Liver (tissue), 9 donors: ENCODE data around the gene ATG2B. TPM values are rescaled to one million over a fixed set of nuclear protein-coding genes. Genes with fewer than 3 reads are reported as not detected.

Source experiments
- DNase-seq: peaks from one replicate; pipeline ENCODE4 v3.0.0-alpha.2; 2017; ENCODE audit warnings: low spot score
- H3K27ac ChIP-seq, 2 donors: one replicate each; pipeline ENCODE4 v1.7.0; 2013; ENCODE audit warnings: inconsistent platforms in 2 of 2, low read length in 2 of 2, control low read depth in 1 of 2, low read depth in 1 of 2, mild to moderate bottlenecking in 1 of 2
- H3K27me3 ChIP-seq, 4 donors: one replicate each; pipeline versions ENCODE4 v1.6.1 to v1.7.0; 2013; ENCODE audit warnings: low read length in 3 of 4, inconsistent platforms in 1 of 4, mild to moderate bottlenecking in 1 of 4, moderate library complexity in 1 of 4; ENCODE audit not compliant: control insufficient read depth in 4 of 4, insufficient read depth in 4 of 4
- H3K36me3 ChIP-seq, 4 donors: one replicate each; pipeline versions ENCODE4 v1.6.1 to v1.7.0; 2013; ENCODE audit warnings: low read length in 3 of 4, mild to moderate bottlenecking in 3 of 4, low read depth in 1 of 4, moderate library complexity in 1 of 4; ENCODE audit not compliant: control insufficient read depth in 4 of 4, insufficient read depth in 3 of 4
- H3K4me1 ChIP-seq, 4 donors: one replicate each; pipeline versions ENCODE4 v1.6.1 to v1.7.0; 2013; ENCODE audit warnings: low read length in 3 of 4, mild to moderate bottlenecking in 3 of 4, moderate library complexity in 1 of 4; ENCODE audit not compliant: control insufficient read depth in 4 of 4, insufficient read depth in 4 of 4
- H3K4me3 ChIP-seq, 3 donors: one replicate each; pipeline versions ENCODE4 v1.6.1 to v1.7.0; 2013; ENCODE audit warnings: low read length in 3 of 3, control low read depth in 1 of 3, low read depth in 1 of 3, mild to moderate bottlenecking in 1 of 3
- H3K9ac ChIP-seq, 2 donors: one replicate each; pipeline ENCODE4 v1.7.0; 2013; ENCODE audit warnings: low read length in 2 of 2, mild to moderate bottlenecking in 2 of 2, moderate library complexity in 2 of 2, control low read depth in 1 of 2, low read depth in 1 of 2
- H3K9me3 ChIP-seq, 4 donors: one replicate each; pipeline versions ENCODE4 v1.6.1 to v1.7.0; 2013; ENCODE audit warnings: low read length in 3 of 4; ENCODE audit not compliant: control insufficient read depth in 4 of 4
- ATF3 ChIP-seq: IDR thresholded peaks from 2 replicates; pipeline ENCODE4 v1.6.1; 2016; ENCODE audit warnings: antibody characterized with exemption
- CTCF ChIP-seq: fragments of 150-350 bp; IDR thresholded peaks from 2 replicates; pipeline ENCODE4 v1.5.1; 2017; ENCODE audit warnings: improper control_type of control experiment, low read depth, low read length; ENCODE audit not compliant: missing input control
- EGR1 ChIP-seq, 2 donors: IDR thresholded peaks; 2 replicates each; pipeline ENCODE4 v1.6.1; 2016 to 2018; ENCODE audit warnings: antibody characterized with exemption in 2 of 2, low read depth in 2 of 2
- FOXA2 ChIP-seq: IDR thresholded peaks from 2 replicates; pipeline ENCODE4 v1.6.1; 2016; ENCODE audit warnings: antibody characterized with exemption
- GABPA ChIP-seq, 2 donors: IDR thresholded peaks in 1 of 2; conservative IDR thresholded peaks in 1 of 2; 2 replicates each; pipeline ENCODE4 v1.6.1; 2016; ENCODE audit warnings: antibody characterized with exemption in 2 of 2, mild to moderate bottlenecking in 1 of 2, moderate library complexity in 1 of 2
- HNF4G ChIP-seq: IDR thresholded peaks from 2 replicates; pipeline ENCODE4 v1.6.1; 2016; ENCODE audit warnings: antibody characterized with exemption
- RAD21 ChIP-seq, 2 donors: IDR thresholded peaks; 2 replicates each; pipeline ENCODE4 v1.6.1; 2016; ENCODE audit warnings: antibody characterized with exemption in 2 of 2, mild to moderate bottlenecking in 2 of 2
- REST ChIP-seq: IDR thresholded peaks from 2 replicates; pipeline ENCODE4 v1.6.1; 2016; ENCODE audit warnings: antibody characterized with exemption, mild to moderate bottlenecking
- RXRA ChIP-seq, 2 donors: IDR thresholded peaks; 2 replicates each; pipeline ENCODE4 v1.6.1; 2017 to 2018; ENCODE audit warnings: antibody characterized with exemption in 2 of 2, mild to moderate bottlenecking in 1 of 2
- SP1 ChIP-seq: IDR thresholded peaks from 2 replicates; pipeline ENCODE4 v1.6.1; 2018; ENCODE audit warnings: antibody characterized with exemption, mild to moderate bottlenecking
- YY1 ChIP-seq: IDR thresholded peaks from 2 replicates; pipeline ENCODE4 v1.6.1; 2016; ENCODE audit warnings: antibody characterized with exemption, mild to moderate bottlenecking
- ZBTB33 ChIP-seq: IDR thresholded peaks from 2 replicates; pipeline ENCODE4 v1.6.1; 2016; ENCODE audit warnings: antibody characterized with exemption
- WGBS: extraction: QIAGEN DNeasy Blood & Tissue Kit; methylation state at CpG from one replicate; pipeline ENCODE4 v1.1.7; 2013; 5-methylcytosine and 5-hydroxymethylcytosine counted together
- polyA plus RNA-seq, 2 donors: library from polyadenylated mRNA; stranded (reverse) in 1 of 2; unstranded in 1 of 2; fragments of 200-250 nt in 1 of 2; fragments of >200 nt in 1 of 2; fragmentation: Nextera tagmentation in 1 of 2; extraction: Ambion mirVana in 1 of 2; gene quantifications; one replicate each; pipeline versions ENCODE4 v1.2.1 to v1.2.3, GENCODE V29; 2013 to 2015
- total RNA-seq, 2 donors: library from RNA; depleted of rRNA; stranded (reverse); fragments of >200 nt; gene quantifications; one replicate each; pipeline ENCODE4 v1.2.3, GENCODE V29; 2014
- donor health status: healthy.
- donor health status: healthy.
- donor health status: healthy.
- donor health status: healthy.
- donor health status: healthy.

Gene ATG2B
- total and polyA plus RNA-seq, 4 donors: 4.7 to 36.0 (median 20.5) TPM

- H3K27ac ChIP-seq: no peak overlapping the region
- H3K36me3 ChIP-seq: peaks cover 0 to 3% (median under 1%) of the 10 kb centered on the region in 4 donors
- no peak overlapping the region for H3K4me3 ChIP-seq
- no peak for DNase-seq
- peaks cover 0 to 6% (median 3%) of the 10 kb centered on the region in 4 donors for H3K9me3 ChIP-seq
- H3K27me3 ChIP-seq: no peaks in the 10 kb centered on the region
- H3K4me1 ChIP-seq: peaks cover 5 to 39% (median 32%) of the 10 kb centered on the region in 4 donors
- TF ChIP-seq HNF4G (no peak), SP1 (no peak), ZBTB33 (no peak), YY1 (no peak)
- whole genome bisulfite sequencing: 93% methylated on average over 2 of the region's 2 CpGs
- no peak overlapping the region for H3K9ac ChIP-seq
Observed at GRCh38 chr14:96280104-96280503, 83.0 kb downstream of the ATG2B start.

- Histone ChIP-seq H3K9me3 (peaks cover 0 to 6% (median 3%) of the 10 kb centered on the region in 4 donors), H3K4me3 (no peak overlapping the region), H3K36me3 (peaks cover 0 to 3% (median under 1%) of the 10 kb centered on the region in 4 donors), H3K9ac (no peak overlapping the region), H3K27ac (no peak overlapping the region), H3K27me3 (no peaks in the 10 kb centered on the region), H3K4me1 (peaks cover 5 to 33% (median 28%) of the 10 kb centered on the region in 4 donors)
- no peak for TF ChIP-seq GABPA (IDR thresholded peaks at IDR 0.05 in 1 of 2, conservative IDR thresholded peaks at IDR 0.05 in 1 of 2)
- 97% methylated on average over 8 of the region's 8 CpGs for WGBS
- no peak for DNase-seq
Observed at GRCh38 chr14:96279564-96279963, 83.6 kb downstream of the ATG2B start.

GRCh38 chr14:96277890-96278289, 85.3 kb downstream of the ATG2B start:
- 96% methylated on average over 1 of the region's 1 CpG for WGBS
- Histone ChIP-seq H3K4me3 (no peak overlapping the region), H3K9ac (no peak overlapping the region), H3K9me3 (peaks cover 0 to 6% (median 3%) of the 10 kb centered on the region in 4 donors), H3K4me1 (peaks cover 4 to 24% (median 17%) of the 10 kb centered on the region in 4 donors), H3K27ac (no peak overlapping the region), H3K27me3 (no peaks in the 10 kb centered on the region), H3K36me3 (peaks cover 0 to 1% (median under 1%) of the 10 kb centered on the region in 4 donors)
- no peak for DNase-seq
- TF ChIP-seq ATF3 (no peak), FOXA2 (no peak), YY1 (no peak)

GRCh38 chr14:96275177-96276112, 87.7 kb downstream of the ATG2B start:
- peaks cover 0 to 1% (median 0%) of the 10 kb centered on the region in 4 donors for H3K36me3 ChIP-seq
- peaks cover 0 to 4% (median 2%) of the 10 kb centered on the region in 4 donors for H3K4me1 ChIP-seq
- peak; percentile 81 for DNase-seq
- 18% methylated on average over 17 of the region's 17 CpGs for WGBS
- H3K4me3 ChIP-seq: no peak overlapping the region
- H3K27me3 ChIP-seq: no peaks in the 10 kb centered on the region
- TF ChIP-seq CTCF (peak; percentile 92), EGR1 (IDR thresholded peaks at IDR 0.05; ENCODE audit: low read depth in 2 of 2) (no peak), YY1 (no peak), RAD21 (IDR thresholded peaks at IDR 0.05) (peak; percentile 97 to 98), REST (no peak), FOXA2 (no peak), RXRA (IDR thresholded peaks at IDR 0.05) (no peak)
- peak overlapping the region; percentile 3 to 4 for H3K9ac ChIP-seq
- no peak overlapping the region for H3K27ac ChIP-seq
- H3K9me3 ChIP-seq: peaks cover 0 to 6% (median 3%) of the 10 kb centered on the region in 4 donors
